GM23338 (cell line): ENCODE results near the gene BTNL9. TPM values are rescaled to one million over a fixed set of nuclear protein-coding genes. Genes with fewer than 3 reads are reported as not detected.
A peak's percentile ranks its signal among the peaks of the same experiment; 100 is the strongest.

Experiments used
- ATAC-seq: fragments of 200-7000 bp; cut with Tn5 transposase; 3 replicates; pipeline ENCODE4 v1.9.1; 2020
- DNase-seq: peaks from one replicate; pipeline ENCODE4 v3.0.0-alpha.2; 2015; ENCODE audit warnings: low spot score
- H2AFZ ChIP-seq: fragments of 200-600 bp; sonication (generic); 2 replicates; pipeline ENCODE4 v1.8.0; 2016; ENCODE audit warnings: antibody characterized with exemption, mild to moderate bottlenecking, moderate library complexity
- H3F3A ChIP-seq: fragments of 200-600 bp; sonication (generic); replicated peaks from 2 replicates; pipeline ENCODE4 v1.8.0; 2017; ENCODE audit warnings: antibody characterized with exemption, mixed run types, low read depth
- H3K27ac ChIP-seq: fragments of 200-600 bp; sonication (generic); 2 replicates; pipeline ENCODE4 v1.6.1; 2016; ENCODE audit warnings: low read depth
- H3K27me3 ChIP-seq: fragments of 200-600 bp; sonication (generic); 2 replicates; pipeline ENCODE4 v1.8.0; 2016; ENCODE audit warnings: mild to moderate bottlenecking, mixed run types, moderate library complexity; ENCODE audit not compliant: insufficient read depth
- H3K36me3 ChIP-seq: fragments of 200-600 bp; sonication (generic); 2 replicates; pipeline ENCODE4 v1.8.0; 2016; ENCODE audit warnings: mild to moderate bottlenecking; ENCODE audit not compliant: insufficient read depth
- H3K4me1 ChIP-seq: fragments of 200-600 bp; sonication (generic); 2 replicates; pipeline ENCODE4 v1.8.0; 2016; ENCODE audit warnings: mild to moderate bottlenecking, moderate library complexity; ENCODE audit not compliant: insufficient read depth
- H3K4me2 ChIP-seq: fragments of 200-600 bp; sonication (generic); 2 replicates; pipeline ENCODE4 v1.7.1; 2017; ENCODE audit warnings: mixed run types
- H3K4me3 ChIP-seq: fragments of 200-600 bp; sonication (generic); 2 replicates; pipeline ENCODE4 v1.6.1; 2016; ENCODE audit warnings: mixed run types
- H3K79me2 ChIP-seq: fragments of 200-600 bp; sonication (generic); replicated peaks from 2 replicates; pipeline ENCODE4 v1.8.0; 2017; ENCODE audit warnings: mild to moderate bottlenecking; ENCODE audit not compliant: insufficient read depth
- H3K9me2 ChIP-seq: fragments of 200-600 bp; sonication (generic); 2 replicates; pipeline ENCODE4 v1.8.0; 2017; ENCODE audit not compliant: insufficient read depth
- H4K20me1 ChIP-seq: fragments of 200-600 bp; sonication (generic); replicated peaks from 2 replicates; pipeline ENCODE4 v1.8.0; 2017; ENCODE audit warnings: mild to moderate bottlenecking; ENCODE audit not compliant: insufficient read depth
- H3K27ac Mint-ChIP-seq: 2 replicates; pipeline ENCODE4 v1.8.0; 2020; ENCODE audit warnings: inconsistent platforms, mild to moderate bottlenecking, moderate library complexity, mixed read lengths
- H3K27me3 Mint-ChIP-seq: 3 replicates; pipeline ENCODE4 v1.8.0; 2022; ENCODE audit warnings: low read depth, mild to moderate bottlenecking, moderate library complexity, mixed read lengths, inconsistent platforms; ENCODE audit not compliant: insufficient read depth, poor library complexity
- H3K36me3 Mint-ChIP-seq: 3 replicates; pipeline ENCODE4 v1.8.0; 2021; ENCODE audit warnings: low read depth, mild to moderate bottlenecking, inconsistent platforms, moderate library complexity, mixed read lengths
- H3K4me1 Mint-ChIP-seq: 3 replicates; pipeline ENCODE4 v1.8.0; 2020; ENCODE audit warnings: mild to moderate bottlenecking, inconsistent platforms, mixed read lengths
- H3K4me3 Mint-ChIP-seq: 3 replicates; pipeline ENCODE4 v1.8.0; 2021; ENCODE audit warnings: moderate library complexity, mild to moderate bottlenecking, inconsistent platforms, mixed read lengths
- H3K9me3 Mint-ChIP-seq: 3 replicates; pipeline ENCODE4 v1.8.0; 2020; ENCODE audit warnings: moderate library complexity, mild to moderate bottlenecking, inconsistent platforms, mixed read lengths
- EZH2 ChIP-seq: fragments of 200-600 bp; sonication (generic); IDR thresholded peaks from one replicate; pipeline ENCODE4 v1.8.0; 2017; ENCODE audit warnings: antibody characterized with exemption, mild to moderate bottlenecking, low read depth; ENCODE audit not compliant: unreplicated experiment
- EZH2phosphoT487 ChIP-seq: fragments of 200-600 bp; sonication (generic); IDR thresholded peaks from one replicate; pipeline ENCODE4 v1.8.1; 2018; ENCODE audit warnings: antibody characterized with exemption; ENCODE audit not compliant: unreplicated experiment
- NANOG ChIP-seq: IDR thresholded peaks from 2 replicates; pipeline ENCODE4 v1.6.1; 2016; ENCODE audit warnings: antibody characterized with exemption, borderline replicate concordance
- POLR2AphosphoS5 ChIP-seq: IDR thresholded peaks from 2 replicates; pipeline ENCODE4 v1.6.1; 2016; ENCODE audit warnings: antibody characterized with exemption, low read depth
- ZNF114 ChIP-seq: fragments of 250-450 bp; sonication (Bioruptor Pico); IDR thresholded peaks from 2 replicates; pipeline ENCODE4 v1.5.0; 2020; ENCODE audit warnings: mild to moderate bottlenecking, moderate library complexity
- polyA plus RNA-seq: library from polyadenylated mRNA; unstranded; fragments of >200 nt; fragmentation: Nextera tagmentation; extraction: Ambion mirVana; gene quantifications from 2 replicates; pipeline ENCODE4 v1.2.1, GENCODE V29; 2016
- total RNA-seq: library from RNA; depleted of rRNA; stranded (reverse); fragments of >200 nt; shearing (Covaris generic); gene quantifications from 2 replicates; pipeline ENCODE4 v1.2.3, GENCODE V29; 2014
- TF ChIP-seq, protein P1 (sequence below): fragments of 250-450 bp; sonication (Bioruptor Pico); IDR thresholded peaks from 2 replicates; pipeline ENCODE4 v1.5.0; 2020; ENCODE audit warnings: mild to moderate bottlenecking, moderate library complexity
- TF ChIP-seq, protein P2 (sequence below): IDR thresholded peaks from 2 replicates; pipeline ENCODE4 v1.6.1; 2016; ENCODE audit warnings: antibody characterized with exemption

Gene BTNL9
- total and polyA plus RNA-seq, 2 experiments from 2014 or later, result 0.21 to 3.4 TPM

- Histone ChIP-seq H3K9me2 (no peaks in the 10 kb centered on the region), H3K4me2 (peak overlapping the region; percentile 84), H3K36me3 (no peaks in the 10 kb centered on the region), H3F3A (no peaks in the 10 kb centered on the region), H3K4me3 (peak overlapping the region; percentile 63), H3K4me1 (no peaks in the 10 kb centered on the region), H4K20me1 (no peaks in the 10 kb centered on the region), H3K79me2 (no peaks in the 10 kb centered on the region), H3K27ac (no peak overlapping the region), H2AFZ (peak overlapping the region; percentile 95), H3K27me3 (peaks cover 31% of the 10 kb centered on the region)
- peak; percentile 91 for TF ChIP-seq ZNF114
- TF ChIP-seq EZH2phosphoT487, result no peak
- no peak for TF ChIP-seq NANOG
- TF ChIP-seq, protein P1, sequence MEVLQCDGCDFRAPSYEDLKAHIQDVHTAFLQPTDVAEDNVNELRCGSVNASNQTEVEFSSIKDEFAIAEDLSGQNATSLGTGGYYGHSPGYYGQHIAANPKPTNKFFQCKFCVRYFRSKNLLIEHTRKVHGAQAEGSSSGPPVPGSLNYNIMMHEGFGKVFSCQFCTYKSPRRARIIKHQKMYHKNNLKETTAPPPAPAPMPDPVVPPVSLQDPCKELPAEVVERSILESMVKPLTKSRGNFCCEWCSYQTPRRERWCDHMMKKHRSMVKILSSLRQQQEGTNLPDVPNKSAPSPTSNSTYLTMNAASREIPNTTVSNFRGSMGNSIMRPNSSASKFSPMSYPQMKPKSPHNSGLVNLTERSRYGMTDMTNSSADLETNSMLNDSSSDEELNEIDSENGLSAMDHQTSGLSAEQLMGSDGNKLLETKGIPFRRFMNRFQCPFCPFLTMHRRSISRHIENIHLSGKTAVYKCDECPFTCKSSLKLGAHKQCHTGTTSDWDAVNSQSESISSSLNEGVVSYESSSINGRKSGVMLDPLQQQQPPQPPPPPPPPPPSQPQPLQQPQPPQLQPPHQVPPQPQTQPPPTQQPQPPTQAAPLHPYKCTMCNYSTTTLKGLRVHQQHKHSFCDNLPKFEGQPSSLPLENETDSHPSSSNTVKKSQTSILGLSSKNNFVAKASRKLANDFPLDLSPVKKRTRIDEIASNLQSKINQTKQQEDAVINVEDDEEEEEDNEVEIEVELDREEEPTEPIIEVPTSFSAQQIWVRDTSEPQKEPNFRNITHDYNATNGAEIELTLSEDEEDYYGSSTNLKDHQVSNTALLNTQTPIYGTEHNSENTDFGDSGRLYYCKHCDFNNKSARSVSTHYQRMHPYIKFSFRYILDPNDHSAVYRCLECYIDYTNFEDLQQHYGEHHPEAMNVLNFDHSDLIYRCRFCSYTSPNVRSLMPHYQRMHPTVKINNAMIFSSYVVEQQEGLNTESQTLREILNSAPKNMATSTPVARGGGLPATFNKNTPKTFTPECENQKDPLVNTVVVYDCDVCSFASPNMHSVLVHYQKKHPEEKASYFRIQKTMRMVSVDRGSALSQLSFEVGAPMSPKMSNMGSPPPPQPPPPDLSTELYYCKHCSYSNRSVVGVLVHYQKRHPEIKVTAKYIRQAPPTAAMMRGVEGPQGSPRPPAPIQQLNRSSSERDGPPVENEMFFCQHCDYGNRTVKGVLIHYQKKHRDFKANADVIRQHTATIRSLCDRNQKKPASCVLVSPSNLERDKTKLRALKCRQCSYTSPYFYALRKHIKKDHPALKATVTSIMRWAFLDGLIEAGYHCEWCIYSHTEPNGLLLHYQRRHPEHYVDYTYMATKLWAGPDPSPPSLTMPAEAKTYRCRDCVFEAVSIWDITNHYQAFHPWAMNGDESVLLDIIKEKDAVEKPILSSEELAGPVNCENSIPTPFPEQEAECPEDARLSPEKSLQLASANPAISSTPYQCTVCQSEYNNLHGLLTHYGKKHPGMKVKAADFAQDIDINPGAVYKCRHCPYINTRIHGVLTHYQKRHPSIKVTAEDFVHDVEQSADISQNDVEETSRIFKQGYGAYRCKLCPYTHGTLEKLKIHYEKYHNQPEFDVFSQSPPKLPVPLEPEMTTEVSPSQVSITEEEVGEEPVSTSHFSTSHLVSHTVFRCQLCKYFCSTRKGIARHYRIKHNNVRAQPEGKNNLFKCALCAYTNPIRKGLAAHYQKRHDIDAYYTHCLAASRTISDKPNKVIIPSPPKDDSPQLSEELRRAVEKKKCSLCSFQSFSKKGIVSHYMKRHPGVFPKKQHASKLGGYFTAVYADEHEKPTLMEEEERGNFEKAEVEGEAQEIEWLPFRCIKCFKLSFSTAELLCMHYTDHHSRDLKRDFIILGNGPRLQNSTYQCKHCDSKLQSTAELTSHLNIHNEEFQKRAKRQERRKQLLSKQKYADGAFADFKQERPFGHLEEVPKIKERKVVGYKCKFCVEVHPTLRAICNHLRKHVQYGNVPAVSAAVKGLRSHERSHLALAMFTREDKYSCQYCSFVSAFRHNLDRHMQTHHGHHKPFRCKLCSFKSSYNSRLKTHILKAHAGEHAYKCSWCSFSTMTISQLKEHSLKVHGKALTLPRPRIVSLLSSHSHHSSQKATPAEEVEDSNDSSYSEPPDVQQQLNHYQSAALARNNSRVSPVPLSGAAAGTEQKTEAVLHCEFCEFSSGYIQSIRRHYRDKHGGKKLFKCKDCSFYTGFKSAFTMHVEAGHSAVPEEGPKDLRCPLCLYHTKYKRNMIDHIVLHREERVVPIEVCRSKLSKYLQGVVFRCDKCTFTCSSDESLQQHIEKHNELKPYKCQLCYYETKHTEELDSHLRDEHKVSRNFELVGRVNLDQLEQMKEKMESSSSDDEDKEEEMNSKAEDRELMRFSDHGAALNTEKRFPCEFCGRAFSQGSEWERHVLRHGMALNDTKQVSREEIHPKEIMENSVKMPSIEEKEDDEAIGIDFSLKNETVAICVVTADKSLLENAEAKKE (CRISPR knock-in tag), result peak; percentile 92
- TF ChIP-seq, protein P2, sequence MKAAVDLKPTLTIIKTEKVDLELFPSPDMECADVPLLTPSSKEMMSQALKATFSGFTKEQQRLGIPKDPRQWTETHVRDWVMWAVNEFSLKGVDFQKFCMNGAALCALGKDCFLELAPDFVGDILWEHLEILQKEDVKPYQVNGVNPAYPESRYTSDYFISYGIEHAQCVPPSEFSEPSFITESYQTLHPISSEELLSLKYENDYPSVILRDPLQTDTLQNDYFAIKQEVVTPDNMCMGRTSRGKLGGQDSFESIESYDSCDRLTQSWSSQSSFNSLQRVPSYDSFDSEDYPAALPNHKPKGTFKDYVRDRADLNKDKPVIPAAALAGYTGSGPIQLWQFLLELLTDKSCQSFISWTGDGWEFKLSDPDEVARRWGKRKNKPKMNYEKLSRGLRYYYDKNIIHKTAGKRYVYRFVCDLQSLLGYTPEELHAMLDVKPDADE, result peak; percentile 66; the same call in 1 of the 2 replicates
- no peak for TF ChIP-seq EZH2
- TF ChIP-seq POLR2AphosphoS5, result peak; percentile 92
- Mint-ChIP-seq H3K27ac (no peak overlapping the region), H3K9me3 (peaks cover 11% of the 10 kb centered on the region; the same call in 2 of the 3 replicates), H3K4me1 (peaks cover 11% of the 10 kb centered on the region), H3K4me3 (peak overlapping the region; percentile 66), H3K27me3 (peaks cover 9% of the 10 kb centered on the region), H3K36me3 (no peaks in the 10 kb centered on the region)
- ATAC-seq, result peak; percentile 94
- peak; percentile 89 for DNase-seq
Measured at GRCh38 chr5:181069767-181070491, 29.9 kb downstream of the BTNL9 start.
